Activated CD8-positive, alpha-beta memory T cell treated with anti-CD3 and anti-CD28 coated beads, Interleukin-2, amount 50 U/mL, for 4 hours (primary cell): ENCODE measurements around the gene LCAT.

Experiments
- DNase-seq: peaks from one replicate; pipeline ENCODE4 v3.0.0-alpha.2; 2020

LCAT gene

DNA sequence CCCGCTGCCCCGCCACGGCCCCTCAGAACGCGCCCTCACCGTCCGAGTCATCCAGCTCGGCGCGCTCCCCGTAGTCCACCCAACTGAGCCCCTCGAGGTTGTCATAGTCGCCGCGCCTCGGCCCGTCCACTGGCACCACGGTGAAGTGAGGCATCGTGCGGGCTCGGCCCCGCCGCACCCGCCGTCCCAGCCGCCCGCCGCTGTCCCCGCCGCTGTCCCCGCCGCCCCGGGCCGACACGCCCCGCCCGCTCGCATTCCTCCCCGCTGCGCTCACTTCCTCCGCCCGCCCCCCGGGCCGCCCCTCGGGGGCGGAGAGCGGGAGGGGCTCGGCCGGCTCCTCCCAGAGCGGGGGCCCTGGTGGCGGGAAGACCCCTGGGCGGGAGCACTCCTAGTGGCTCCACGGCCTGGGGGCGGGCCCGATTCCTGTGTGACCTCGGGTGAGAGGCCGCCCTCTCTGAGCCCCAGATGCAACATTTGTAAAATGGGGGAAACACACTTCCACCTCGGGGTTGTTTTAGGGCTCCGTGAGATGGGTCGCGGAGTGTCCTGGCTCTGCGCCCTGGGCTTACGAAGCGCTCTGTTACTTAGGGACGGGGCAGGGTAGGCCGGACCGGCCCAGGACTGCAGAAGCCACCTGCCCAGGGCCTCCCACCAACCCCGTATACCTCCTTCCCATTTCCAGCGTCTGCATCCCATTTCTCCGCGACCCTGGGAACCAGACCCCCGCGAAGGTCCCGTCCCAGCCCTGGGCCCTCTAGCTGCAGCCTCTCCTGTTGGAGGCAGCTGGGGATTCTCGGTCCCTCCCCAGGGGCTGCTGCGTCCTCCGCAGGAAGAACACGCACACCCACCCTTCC is 24.7 kb upstream of the LCAT start, which contains the start of gene SLC12A4:
Gene SLC12A4, minus strand, starts transcription at position 238 of the 854 bp plus-strand sequence. Its CDS starts 84 bp downstream, at position 154.
- DNase-seq = peak; percentile 84

GRCh38 chr16:67967958-67968399 is 24.1 kb upstream of the LCAT start:
- DNase-seq = no peak

- DNase-seq = no peak
These were observed 23.4 kb upstream of the LCAT start for GRCh38 chr16:67967183-67967957.

GRCh38 chr16:67966549-67967182 is 22.7 kb upstream of the LCAT start:
- DNase-seq = no peak

GRCh38 chr16:67965668-67966548 is 22.0 kb upstream of the LCAT start:
- DNase-seq = no peak

GRCh38 chr16:67964477-67965131 is 20.7 kb upstream of the LCAT start:
- DNase-seq = no peak

- DNase-seq = no peak
These were observed 19.9 kb upstream of the LCAT start for GRCh38 chr16:67963662-67964321.

DNA sequence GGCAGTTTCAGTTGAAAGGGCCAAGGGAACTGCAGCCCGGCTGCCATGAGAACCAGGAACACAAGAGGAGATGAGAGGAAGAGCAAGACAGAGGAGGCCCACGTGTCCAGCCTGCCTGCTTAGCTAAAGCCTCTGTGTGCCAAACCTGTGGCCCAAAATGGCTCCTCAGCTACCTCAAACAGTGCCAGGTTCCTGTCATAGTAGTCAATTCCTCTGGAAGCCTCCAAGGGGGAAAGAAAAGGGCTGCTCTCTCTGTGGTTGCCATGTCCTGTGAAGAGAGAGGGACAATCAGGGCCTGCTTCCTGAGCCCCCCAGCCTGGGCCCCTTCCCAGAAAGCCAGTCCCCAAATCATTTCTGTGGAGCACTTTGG is 19.4 kb upstream of the LCAT start:
- DNase-seq = no peak

- DNase-seq = no peak
These were observed 18.2 kb upstream of the LCAT start for GRCh38 chr16:67962135-67962534.

DNA sequence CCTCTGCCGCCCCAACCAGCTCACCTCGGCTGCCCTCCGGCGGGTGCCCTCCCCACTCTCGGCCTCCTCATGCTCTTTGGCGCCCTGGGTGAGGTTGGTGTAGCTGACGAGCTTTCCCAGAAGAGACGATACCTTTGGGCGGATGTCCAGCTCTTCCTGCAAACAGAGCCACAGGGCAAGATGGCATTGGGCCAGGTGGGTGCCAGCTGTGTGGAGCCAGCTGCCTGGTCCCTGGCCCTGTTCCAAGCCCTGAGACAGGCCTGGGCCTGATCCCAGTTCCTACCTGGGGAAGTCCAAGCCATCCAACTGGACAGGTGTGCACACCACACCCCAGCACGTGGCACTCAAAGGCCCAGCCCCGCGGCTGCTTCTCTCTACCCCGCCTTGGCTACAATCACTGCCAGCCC is 17.6 kb upstream of the LCAT start:
- DNase-seq = no peak

- DNase-seq = no peak
These were observed 15.8 kb upstream of the LCAT start for GRCh38 chr16:67959536-67960329.

- DNase-seq = no peak
These were observed 13.7 kb upstream of the LCAT start for GRCh38 chr16:67957622-67958021.

GRCh38 chr16:67954421-67955196 is 10.7 kb upstream of the LCAT start:
- no peak for DNase-seq

DNA sequence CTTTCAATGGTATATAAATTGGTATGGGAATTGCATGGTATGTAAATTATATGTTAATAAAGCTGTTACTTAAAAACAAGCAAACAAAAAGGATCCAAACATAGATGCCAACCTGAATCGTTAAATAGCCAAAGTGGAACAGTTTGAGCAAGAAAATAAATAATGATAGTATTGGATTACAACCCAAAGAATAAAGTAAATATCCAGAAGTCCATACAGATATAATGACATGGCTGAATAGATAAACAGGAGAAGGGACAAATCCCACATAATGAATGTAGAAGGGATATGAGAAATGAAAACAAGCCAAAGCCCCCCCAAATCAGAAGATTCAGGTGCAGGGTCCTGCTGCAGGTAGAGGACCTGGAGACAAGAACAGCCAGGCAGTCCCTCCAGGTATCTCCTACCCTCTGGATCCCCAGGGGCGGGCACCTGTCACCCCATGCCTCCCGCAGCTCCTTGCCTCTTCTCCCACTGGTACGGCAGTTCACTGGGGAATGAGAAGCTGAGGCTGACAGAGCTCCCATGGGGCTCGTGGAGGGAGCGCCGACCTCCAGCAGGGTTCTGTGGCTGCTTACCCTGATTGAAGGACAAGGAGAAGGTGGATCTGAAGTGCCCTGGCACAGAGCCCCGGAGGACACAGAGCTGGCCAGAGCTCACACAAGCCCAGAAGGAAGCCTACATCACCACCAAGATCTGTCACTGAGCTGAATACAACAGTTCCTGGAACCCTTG is 9.9 kb upstream of the LCAT start:
- no peak for DNase-seq

- no peak for DNase-seq
These were observed 7.6 kb upstream of the LCAT start for GRCh38 chr16:67951485-67951884.

DNA sequence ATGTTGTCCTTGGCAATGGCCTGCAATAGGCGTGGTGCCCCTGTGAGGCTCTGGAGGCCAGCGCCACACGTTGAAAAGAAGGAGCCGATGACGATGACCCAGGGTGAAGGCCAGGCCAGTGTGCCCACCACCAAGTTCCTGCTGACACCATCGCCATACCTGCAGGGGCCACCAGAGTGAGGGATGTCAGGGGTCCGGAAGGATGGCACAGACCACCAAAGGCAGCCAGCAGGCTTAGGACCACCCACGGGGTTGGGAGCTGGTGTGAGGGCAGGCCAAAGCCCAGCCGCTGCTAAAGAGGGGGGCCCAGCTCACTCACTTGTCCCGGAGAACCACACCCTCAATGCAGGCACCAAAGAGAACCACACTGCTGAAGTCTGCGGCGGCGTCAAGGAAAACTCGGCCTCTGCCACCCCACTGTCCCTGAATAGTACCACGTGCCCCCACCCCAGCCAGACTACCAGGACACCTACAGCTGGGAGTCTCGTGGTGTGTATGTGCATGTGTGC is 6.5 kb upstream of the LCAT start:
- DNase-seq = no peak

DNA sequence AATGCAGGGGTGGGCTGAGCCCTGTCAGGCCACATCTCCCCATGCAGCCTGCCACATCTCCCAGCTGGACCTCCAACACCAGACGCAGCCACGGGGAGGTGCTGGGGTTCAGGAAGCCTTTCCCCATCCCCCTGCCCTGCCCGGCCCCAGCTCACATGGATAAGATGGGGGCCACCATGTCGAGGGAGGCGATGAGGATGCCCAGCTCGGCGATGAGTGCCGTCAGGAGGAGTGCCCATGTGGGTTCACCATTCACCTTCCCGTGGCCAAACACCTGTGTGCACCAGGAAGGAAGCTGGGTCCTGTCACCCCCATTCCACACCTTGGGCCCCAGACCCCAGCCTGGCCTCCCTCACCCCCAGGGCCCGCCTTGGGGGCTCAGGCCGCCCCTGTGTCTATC is 5.7 kb upstream of the LCAT start:
- no peak for DNase-seq

GRCh38 chr16:67948015-67948414 is 4.1 kb upstream of the LCAT start:
- no peak for DNase-seq
